ENCODE measurements around the gene GDA.

The GDA gene

DNA sequence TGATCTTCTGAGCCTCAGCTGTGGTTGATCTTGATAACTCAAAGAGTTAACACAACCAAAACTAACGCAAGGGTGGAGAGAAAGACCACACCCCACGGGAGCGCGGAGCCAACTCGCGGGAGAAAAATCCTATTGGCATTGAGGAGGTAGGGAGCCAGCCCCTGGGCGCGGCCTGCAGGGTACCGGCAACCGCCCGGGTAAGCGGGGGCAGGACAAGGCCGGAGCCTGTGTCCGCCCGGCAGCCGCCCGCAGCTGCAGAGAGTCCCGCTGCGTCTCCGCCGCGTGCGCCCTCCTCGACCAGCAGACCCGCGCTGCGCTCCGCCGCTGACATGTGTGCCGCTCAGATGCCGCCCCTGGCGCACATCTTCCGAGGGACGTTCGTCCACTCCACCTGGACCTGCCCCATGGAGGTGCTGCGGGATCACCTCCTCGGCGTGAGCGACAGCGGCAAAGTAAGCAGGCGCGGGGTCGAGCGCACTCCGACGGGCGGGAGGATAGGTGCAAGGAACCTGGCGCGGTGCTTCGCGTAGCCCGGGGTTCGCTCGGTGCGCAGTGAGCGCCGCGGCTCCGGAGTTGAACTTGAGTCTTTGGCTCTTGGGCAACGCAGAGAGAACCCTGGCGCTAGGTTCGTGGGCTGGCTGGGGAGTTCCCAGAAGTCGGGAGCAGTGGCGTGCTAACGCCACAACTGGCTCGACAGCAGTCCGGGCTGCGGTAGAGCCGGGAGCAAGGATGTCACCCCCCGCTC, at the start of gene GDA:
Gene GDA (plus strand): TSS at position 210 of the 745 bp plus-strand sequence. CDS start 120 bp downstream, at position 330.
- H3K9ac ChIP-seq, result no peak within 1 kb of the TSS
- H3K9me3 ChIP-seq, result peaks cover 10% of the 10 kb centered on the region
- no peak within 1 kb of the TSS for H3K4me3 ChIP-seq
- H4K20me1 ChIP-seq, result no peaks in the 10 kb centered on the region
- H3K4me2 ChIP-seq, result no peak within 1 kb of the TSS
- no peaks in the 10 kb centered on the region for H3K27me3 ChIP-seq
- H3K4me1 ChIP-seq, result peaks cover 6% of the 10 kb centered on the region
- TF ChIP-seq Cebpa-rat (IDR thresholded peaks at IDR 0.05), result no peak
- H3K27ac ChIP-seq, result no peak within 1 kb of the TSS
- H3K36me3 ChIP-seq, result no peaks in the 10 kb centered on the region

DNA sequence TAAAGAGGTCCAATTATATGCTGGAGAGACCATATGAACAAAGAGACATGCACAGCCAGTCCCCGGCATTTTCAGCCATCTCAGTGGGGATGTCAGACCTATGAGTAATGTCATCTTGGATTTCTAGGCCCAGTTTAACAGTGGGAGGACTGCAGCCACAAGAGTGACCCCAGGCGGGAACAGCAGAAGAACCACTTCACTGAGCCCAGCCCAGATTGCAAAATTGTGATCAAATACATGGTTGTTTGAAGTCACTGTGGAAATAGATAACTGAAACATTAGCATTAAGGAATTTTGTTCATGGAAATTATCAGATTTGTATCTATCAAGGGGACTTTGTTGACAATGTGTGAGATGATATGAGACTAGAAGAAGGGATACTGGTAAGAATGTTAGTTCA, 46.7 kb upstream of the GDA start:
- Histone ChIP-seq H3K9me3 (no peaks in the 10 kb centered on the region), H3K4me1 (no peaks in the 10 kb centered on the region), H3K27ac (no peak overlapping the region), H3K4me2 (no peak overlapping the region), H4K20me1 (no peaks in the 10 kb centered on the region), H3K27me3 (no peaks in the 10 kb centered on the region), H3K4me3 (no peak overlapping the region), H3K36me3 (no peaks in the 10 kb centered on the region), H3K9ac (no peak overlapping the region)
- TF ChIP-seq Cebpa-rat (IDR thresholded peaks at IDR 0.05), result no peak

DNA sequence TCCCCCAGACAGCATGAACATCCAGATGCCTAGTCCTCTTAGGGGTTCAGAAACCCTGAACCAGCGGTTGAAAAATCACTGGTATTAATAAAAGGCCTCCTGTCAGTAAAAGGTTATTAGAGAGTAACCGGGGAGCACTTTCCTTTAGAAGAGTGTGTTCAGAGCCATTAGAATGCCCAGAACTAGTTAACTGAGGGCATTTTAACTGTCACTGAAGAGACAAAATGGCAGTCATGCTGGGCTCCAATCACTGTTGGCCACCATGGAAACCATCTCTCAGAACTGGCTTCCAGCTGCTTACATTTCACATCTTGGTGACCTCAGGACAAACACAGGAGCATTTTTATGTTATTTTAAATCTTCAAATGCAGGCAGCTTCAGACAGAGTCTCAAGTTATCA, 36.2 kb upstream of the GDA start:
- Histone ChIP-seq H3K36me3 (no peaks in the 10 kb centered on the region), H3K4me1 (no peaks in the 10 kb centered on the region), H4K20me1 (no peaks in the 10 kb centered on the region), H3K9me3 (0 out of 2 replicates have a peak, but pooled peaks cover 5% of the 10 kb centered on the region), H3K9ac (no peak overlapping the region), H3K4me3 (no peak overlapping the region), H3K27ac (no peak overlapping the region), H3K27me3 (no peaks in the 10 kb centered on the region), H3K4me2 (no peak overlapping the region)
- TF ChIP-seq Cebpa-rat (IDR thresholded peaks at IDR 0.05), result no peak

DNA sequence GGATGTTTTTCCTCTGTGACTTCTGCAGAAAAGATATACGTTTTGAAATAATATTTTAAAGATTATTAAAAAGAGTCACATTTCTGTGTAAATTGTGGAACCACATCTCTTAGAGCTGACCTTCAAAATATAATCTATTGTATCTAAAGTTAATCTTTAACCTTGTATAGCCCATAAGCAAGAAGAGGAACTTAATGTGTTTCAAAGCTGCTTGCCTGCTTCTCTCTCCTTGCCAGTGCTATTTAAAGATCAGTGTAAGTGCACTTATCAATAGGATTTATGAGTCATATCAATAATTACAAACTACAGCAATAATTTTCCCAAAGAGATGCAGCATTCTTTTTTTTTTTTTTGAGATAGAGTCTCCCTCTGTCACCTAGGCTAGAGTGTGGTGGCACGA, 29.4 kb upstream of the GDA start:
- Histone ChIP-seq H3K9ac (no peak overlapping the region), H3K4me2 (no peak overlapping the region), H3K4me3 (no peak overlapping the region), H4K20me1 (no peaks in the 10 kb centered on the region), H3K36me3 (no peaks in the 10 kb centered on the region), H3K27ac (no peak overlapping the region), H3K27me3 (no peaks in the 10 kb centered on the region), H3K4me1 (no peaks in the 10 kb centered on the region), H3K9me3 (no peaks in the 10 kb centered on the region)
- no peak for TF ChIP-seq Cebpa-rat (IDR thresholded peaks at IDR 0.05)

DNA sequence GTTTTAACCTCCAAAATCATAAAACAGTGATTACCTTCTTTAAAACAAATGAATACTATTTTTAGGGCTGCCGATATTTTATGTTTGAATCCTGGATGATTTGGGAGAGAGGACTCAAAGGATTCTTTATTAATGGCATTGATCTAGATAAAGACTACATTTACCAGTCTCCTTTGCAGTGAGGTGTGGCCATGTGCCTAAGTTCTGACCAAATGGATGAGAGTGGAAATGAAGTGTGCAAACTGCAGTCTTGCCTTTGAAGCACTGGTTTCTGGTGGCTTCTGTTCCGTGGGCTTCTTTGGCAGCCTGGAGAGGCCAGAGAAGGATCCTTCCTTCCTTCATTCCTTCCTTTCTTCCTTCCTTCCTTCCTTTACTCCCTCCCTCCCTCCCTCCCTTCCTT, 24.3 kb upstream of the GDA start:
- Histone ChIP-seq H3K9me3 (no peaks in the 10 kb centered on the region), H3K9ac (no peak overlapping the region), H3K36me3 (no peaks in the 10 kb centered on the region), H3K4me2 (no peak overlapping the region), H4K20me1 (no peaks in the 10 kb centered on the region), H3K4me1 (no peaks in the 10 kb centered on the region), H3K4me3 (no peak overlapping the region), H3K27me3 (no peaks in the 10 kb centered on the region), H3K27ac (no peak overlapping the region)
- no peak for TF ChIP-seq Cebpa-rat (IDR thresholded peaks at IDR 0.05)

- H3K36me3 ChIP-seq, result no peaks in the 10 kb centered on the region
- TF ChIP-seq Cebpa-rat (IDR thresholded peaks at IDR 0.05), result no peak
- H4K20me1 ChIP-seq, result no peaks in the 10 kb centered on the region
- H3K27me3 ChIP-seq, result no peaks in the 10 kb centered on the region
- no peak overlapping the region for H3K9ac ChIP-seq
- H3K27ac ChIP-seq, result no peak overlapping the region
- H3K4me3 ChIP-seq, result no peak overlapping the region
- H3K9me3 ChIP-seq, result no peaks in the 10 kb centered on the region
- no peak overlapping the region for H3K4me2 ChIP-seq
- H3K4me1 ChIP-seq, result no peaks in the 10 kb centered on the region
These were observed 21.5 kb upstream of the GDA start for GRCh38 chr9:72127753-72128152.

GRCh38 chr9:72128526-72128925, 20.7 kb upstream of the GDA start:
- H3K9me3 ChIP-seq, result no peaks in the 10 kb centered on the region
- no peak overlapping the region for H3K27ac ChIP-seq
- no peak overlapping the region for H3K9ac ChIP-seq
- TF ChIP-seq Cebpa-rat (IDR thresholded peaks at IDR 0.05), result no peak
- H3K4me3 ChIP-seq, result no peak overlapping the region
- H3K36me3 ChIP-seq, result no peaks in the 10 kb centered on the region
- no peaks in the 10 kb centered on the region for H3K4me1 ChIP-seq
- no peaks in the 10 kb centered on the region for H4K20me1 ChIP-seq
- no peaks in the 10 kb centered on the region for H3K27me3 ChIP-seq
- no peak overlapping the region for H3K4me2 ChIP-seq

DNA sequence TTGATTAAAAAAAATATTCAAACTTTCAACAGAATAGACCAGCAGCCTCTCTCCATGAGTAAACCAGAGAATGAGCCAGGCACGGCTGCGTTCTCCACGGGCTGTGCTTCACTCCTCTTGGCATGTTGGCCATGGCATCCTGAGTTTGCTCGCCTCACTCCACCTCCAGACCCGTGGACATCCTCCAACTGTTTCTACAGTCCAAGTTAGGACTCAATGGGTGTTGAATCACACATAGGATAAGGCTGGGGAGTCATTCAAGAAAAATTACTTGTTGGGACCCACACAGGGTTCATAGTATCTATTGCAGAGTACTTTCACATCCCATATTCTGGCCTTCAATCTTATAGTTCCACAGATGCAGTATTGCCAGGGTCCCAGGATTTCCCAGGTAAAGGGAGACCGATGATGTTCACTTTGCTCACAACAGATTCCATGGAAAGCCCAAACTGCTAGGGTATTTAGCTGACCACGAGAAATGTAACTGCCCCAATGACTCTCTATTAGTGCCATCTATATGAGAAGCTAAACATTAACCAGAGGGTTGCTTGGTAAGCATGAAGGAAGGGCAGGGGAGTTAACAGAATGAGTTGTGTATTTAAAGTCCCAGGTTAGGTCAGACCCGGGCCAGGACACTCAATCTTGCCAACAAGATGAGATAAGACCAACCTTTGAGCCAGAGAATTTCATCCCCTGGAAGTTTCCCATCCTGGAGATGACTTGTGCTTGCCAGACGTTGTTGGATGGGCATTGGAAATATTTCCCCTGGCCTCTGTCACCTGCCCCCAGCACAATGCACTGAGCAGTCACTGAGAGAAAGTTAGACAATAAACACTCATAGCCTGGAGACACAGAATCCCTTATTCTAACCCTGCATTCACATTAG, 19.7 kb upstream of the GDA start:
- no peaks in the 10 kb centered on the region for H3K36me3 ChIP-seq
- no peaks in the 10 kb centered on the region for H3K9me3 ChIP-seq
- H3K4me3 ChIP-seq, result no peak overlapping the region
- TF ChIP-seq Cebpa-rat (IDR thresholded peaks at IDR 0.05), result no peak
- no peak overlapping the region for H3K4me2 ChIP-seq
- no peak overlapping the region for H3K9ac ChIP-seq
- H3K27ac ChIP-seq, result no peak overlapping the region
- no peaks in the 10 kb centered on the region for H3K4me1 ChIP-seq
- H3K27me3 ChIP-seq, result no peaks in the 10 kb centered on the region
- no peaks in the 10 kb centered on the region for H4K20me1 ChIP-seq

DNA sequence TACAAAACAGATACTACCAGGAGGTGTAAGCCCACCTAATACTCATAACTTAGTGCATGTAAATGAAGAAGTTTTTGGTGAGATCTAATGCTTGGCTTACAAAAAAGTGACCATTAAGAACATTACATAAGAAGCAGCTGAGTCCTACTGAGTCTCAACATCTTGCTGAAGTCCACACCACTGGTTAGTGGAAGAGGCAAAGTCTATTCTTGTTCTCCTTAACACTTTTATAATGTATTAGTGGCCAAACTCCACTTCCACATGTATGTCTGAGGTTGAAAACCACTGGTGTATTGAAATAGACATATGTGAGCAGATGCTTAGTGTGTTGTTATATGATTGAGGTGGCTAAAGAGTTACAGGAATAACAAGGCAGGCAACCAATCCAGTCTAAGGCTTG, 18.9 kb upstream of the GDA start:
- no peak for TF ChIP-seq Cebpa-rat (IDR thresholded peaks at IDR 0.05)
- H4K20me1 ChIP-seq, result no peaks in the 10 kb centered on the region

GRCh38 chr9:72131206-72131605, 18.0 kb upstream of the GDA start:
- Histone ChIP-seq H4K20me1 (no peaks in the 10 kb centered on the region), H3K9me3 (no peaks in the 10 kb centered on the region), H3K4me3 (no peak overlapping the region), H3K4me2 (no peak overlapping the region), H3K27ac (no peak overlapping the region), H3K9ac (no peak overlapping the region), H3K4me1 (no peaks in the 10 kb centered on the region), H3K27me3 (no peaks in the 10 kb centered on the region), H3K36me3 (no peaks in the 10 kb centered on the region)
- TF ChIP-seq Cebpa-rat (IDR thresholded peaks at IDR 0.05), result no peak

More for the DNA sequence above, 18.9 kb upstream of the GDA start:
- H3K9me3 ChIP-seq, result no peaks in the 10 kb centered on the region
- H3K27me3 ChIP-seq, result no peaks in the 10 kb centered on the region
- H3K4me1 ChIP-seq, result no peaks in the 10 kb centered on the region
- H3K4me3 ChIP-seq, result no peak overlapping the region
- H3K27ac ChIP-seq, result no peak overlapping the region
- no peak overlapping the region for H3K9ac ChIP-seq
- no peak overlapping the region for H3K4me2 ChIP-seq
- no peaks in the 10 kb centered on the region for H3K36me3 ChIP-seq

Measured in BLaER1 (cell line).